HCT116 (cell line): ENCODE measurements around the gene FKBP10. TPM values are rescaled to one million over a fixed set of nuclear protein-coding genes. Genes with fewer than 3 reads are reported as not detected.

Experiments
- ATAC-seq: fragments of 200-7000 bp; cut with Tn5 transposase; 2 replicates; pipeline ENCODE4 v1.9.1; 2020; ENCODE audit warnings: mild to moderate bottlenecking, moderate library complexity
- BruUV-seq: library from RNA; stranded (reverse); fragments of 400-500 nt; replicated peaks from 2 replicates; lab custom pipeline; 2021; lab: Mats Ljungman, UMichigan
- CTCF ChIA-PET: fragments of 300-600 bp; sonication (Branson Sonifier 250); formaldehyde crosslinking; loops from one replicate; lab custom pipeline; 2021; ENCODE audit warnings: antibody characterized with exemption; lab: Charles Lee
- POLR2A ChIA-PET: fragments of 300-600, 350-600 bp; sonication (Branson Sonifier 250); formaldehyde crosslinking; loops from one replicate; lab custom pipeline; 2021; ENCODE audit warnings: antibody characterized with exemption; lab: Charles Lee
- RAD21 ChIA-PET, 2 experiments: fragments of 300-600 bp; sonication (Branson Sonifier 250); formaldehyde crosslinking; loops; one replicate each; lab custom pipeline; 2023; ENCODE audit warnings: low total read pairs in 2 of 2; ENCODE audit not compliant: uncharacterized antibody in 2 of 2, unreplicated experiment in 2 of 2, low non-redundant PET in 1 of 2; lab: Charles Lee
- DNase-seq: peaks from one replicate; pipeline ENCODE4 v3.0.0-alpha.2; 2010; ENCODE audit warnings: low read depth, low spot score
- H2AFZ ChIP-seq: fragments of 200-600 bp; shearing (Covaris generic), sonication (generic); 2 replicates; pipeline ENCODE4 v1.6.1; 2017; ENCODE audit warnings: low read depth, mixed run types, mixed read lengths, antibody characterized with exemption, low read length; ENCODE audit not compliant: poor library complexity, severe bottlenecking
- H3K27ac ChIP-seq: 2 replicates; pipeline ENCODE4 v1.5.1; 2012; ENCODE audit warnings: low read depth, low read length
- H3K27me3 ChIP-seq: fragments of 200-600 bp; sonication (generic); 2 replicates; pipeline ENCODE4 v1.6.1; 2016; ENCODE audit warnings: mixed run types, low read length, mixed read lengths; ENCODE audit not compliant: insufficient read depth
- H3K36me3 ChIP-seq, 2 experiments: fragments of 200-500 bp in 1 of 2; fragments of 200-600 bp in 1 of 2; sonication (Bioruptor generic) in 1 of 2; sonication (generic) in 1 of 2; 2 replicates each; pipeline versions ENCODE4 v1.5.1 to v1.6.1; 2014 to 2016; ENCODE audit warnings: low read length in 2 of 2, inconsistent platforms in 1 of 2, mixed read lengths in 1 of 2, mixed run types in 1 of 2; ENCODE audit not compliant: insufficient read depth in 2 of 2, control insufficient read depth in 1 of 2
- H3K4me1 ChIP-seq, 2 experiments: fragments of 200-600 bp in 1 of 2; sonication (generic) in 1 of 2; 2 replicates each; pipeline versions ENCODE4 v1.5.1 to v1.6.1; 2012 to 2017; ENCODE audit warnings: low read length in 2 of 2, inconsistent platforms in 1 of 2, mild to moderate bottlenecking in 1 of 2, mixed read lengths in 1 of 2, mixed run types in 1 of 2, moderate library complexity in 1 of 2; ENCODE audit not compliant: insufficient read depth in 2 of 2, control insufficient read depth in 1 of 2
- H3K4me2 ChIP-seq: fragments of 200-600 bp; sonication (generic); 2 replicates; pipeline ENCODE4 v1.6.1; 2017; ENCODE audit warnings: mixed run types, low read length, mixed read lengths
- H3K4me3 ChIP-seq, 2 experiments: fragments of 200-600 bp in 1 of 2; sonication (generic) in 1 of 2; replicated peaks in 1 of 2; 2 replicates each; pipeline ENCODE4 v1.5.1; 2011 to 2016; ENCODE audit warnings: low read length in 2 of 2, control low read depth in 1 of 2, low read depth in 1 of 2, mild to moderate bottlenecking in 1 of 2, mixed read lengths in 1 of 2, mixed run types in 1 of 2
- H3K79me2 ChIP-seq: fragments of 200-600 bp; sonication (generic); 2 replicates; pipeline ENCODE4 v1.6.1; 2017; ENCODE audit warnings: mild to moderate bottlenecking, mixed run types, low read length, moderate library complexity, mixed read lengths; ENCODE audit not compliant: insufficient read depth
- H3K9ac ChIP-seq: fragments of 200-600 bp; sonication (generic); 2 replicates; pipeline ENCODE4 v1.6.1; 2016; ENCODE audit warnings: low read length, mixed read lengths
- H3K9me2 ChIP-seq: fragments of 200-600 bp; sonication (generic), shearing (Covaris generic); 2 replicates; pipeline ENCODE4 v1.6.1; 2017; ENCODE audit warnings: mixed run types, mild to moderate bottlenecking, moderate library complexity; ENCODE audit not compliant: insufficient read depth
- H3K9me3 ChIP-seq, 2 experiments: fragments of 200-500 bp in 1 of 2; fragments of 200-600 bp in 1 of 2; sonication (Bioruptor generic) in 1 of 2; sonication (generic) in 1 of 2; 2 replicates each; pipeline ENCODE4 v1.6.1; 2014 to 2017; ENCODE audit warnings: low read length in 2 of 2, mixed read lengths in 2 of 2, inconsistent platforms in 1 of 2, low read depth in 1 of 2, mild to moderate bottlenecking in 1 of 2, mixed run types in 1 of 2, moderate library complexity in 1 of 2; ENCODE audit not compliant: control insufficient read depth in 1 of 2, insufficient read depth in 1 of 2
- H4K20me1 ChIP-seq: fragments of 200-600 bp; sonication (generic), shearing (Covaris generic); 2 replicates; pipeline ENCODE4 v1.6.1; 2017; ENCODE audit warnings: mixed run types, mild to moderate bottlenecking, moderate library complexity; ENCODE audit not compliant: insufficient read depth
- EGR1 ChIP-seq: IDR thresholded peaks from 2 replicates; pipeline ENCODE4 v1.6.1; 2012; ENCODE audit warnings: low read depth
- EZH2phosphoT487 ChIP-seq: fragments of 200-600 bp; IDR thresholded peaks from 2 replicates; pipeline ENCODE4 v1.6.1; 2018; ENCODE audit warnings: antibody characterized with exemption, borderline replicate concordance
- FOSL1 ChIP-seq: IDR thresholded peaks from 2 replicates; pipeline ENCODE4 v1.6.1; 2012; ENCODE audit warnings: low read depth
- POLR2AphosphoS5 ChIP-seq: IDR thresholded peaks from 2 replicates; pipeline ENCODE4 v1.6.1; 2011; ENCODE audit warnings: mild to moderate bottlenecking, low read depth, low read length, moderate library complexity
- RAD21 ChIP-seq: IDR thresholded peaks from 2 replicates; pipeline ENCODE4 v1.6.1; 2012; ENCODE audit warnings: low read depth, mild to moderate bottlenecking
- SIN3A ChIP-seq: IDR thresholded peaks from 2 replicates; pipeline ENCODE4 v1.6.1; 2012; ENCODE audit warnings: low read depth
- SRF ChIP-seq: IDR thresholded peaks from 2 replicates; pipeline ENCODE4 v1.6.1; 2012; ENCODE audit warnings: low read depth
- TCF7L2 ChIP-seq: IDR thresholded peaks from 2 replicates; pipeline ENCODE4 v1.7.0; 2011; ENCODE audit warnings: borderline replicate concordance, inconsistent platforms; ENCODE audit not compliant: insufficient read depth, insufficient read length; ENCODE audit errors: extremely low read depth
- YY1 ChIP-seq: IDR thresholded peaks from 2 replicates; pipeline ENCODE4 v1.6.1; 2011; ENCODE audit warnings: low read length, low read depth, moderate library complexity, mild to moderate bottlenecking; ENCODE audit not compliant: insufficient replicate concordance; ENCODE audit errors: extremely low read depth
- ZNF274 ChIP-seq: fragments of 200-500 bp; sonication (Bioruptor generic); IDR thresholded peaks from 2 replicates; pipeline ENCODE4 v1.6.1; 2014; ENCODE audit warnings: mild to moderate bottlenecking, low read depth, low read length, inconsistent platforms
- intact Hi-C: fragments of 100-400 bp; cut with micrococcal nuclease; formaldehyde crosslinking; loops from 2 replicates; pipeline ENCODE4 v1.10.0; 2022
- total RNA-seq: library from RNA; stranded (reverse); gene quantifications from one replicate; pipeline ENCODE4 v1.2.1, GENCODE V29; 2021; ENCODE audit not compliant: unreplicated experiment
- TF ChIP-seq, protein P1 (sequence below), 3 experiments: fragments of 200-600 bp in 1 of 3; sonication (generic) in 1 of 3; IDR thresholded peaks in 2 of 3; conservative IDR thresholded peaks in 1 of 3; 2 replicates each; pipeline ENCODE4 v1.5.1; 2012 to 2017; ENCODE audit warnings: low read depth in 2 of 3, low read length in 2 of 3, antibody characterized with exemption in 1 of 3, borderline replicate concordance in 1 of 3, control low read depth in 1 of 3, mild to moderate bottlenecking in 1 of 3, mixed read lengths in 1 of 3, mixed run types in 1 of 3, moderate library complexity in 1 of 3; ENCODE audit not compliant: insufficient read depth in 1 of 3
- TF ChIP-seq, protein P2 (sequence below): IDR thresholded peaks from 2 replicates; pipeline ENCODE4 v1.6.1; 2011; ENCODE audit warnings: mild to moderate bottlenecking, low read length, moderate library complexity; ENCODE audit not compliant: insufficient replicate concordance; ENCODE audit errors: extremely low read depth
- TF ChIP-seq, protein P3 (sequence below): IDR thresholded peaks from 2 replicates; pipeline ENCODE4 v1.6.1; 2012; ENCODE audit warnings: low read depth
- TF ChIP-seq, protein P4 (sequence below): IDR thresholded peaks from 2 replicates; pipeline ENCODE4 v1.6.1; 2012

The FKBP10 gene
- total RNA-seq, 1 experiment from 2014 or later = 78.5 TPM

DNA sequence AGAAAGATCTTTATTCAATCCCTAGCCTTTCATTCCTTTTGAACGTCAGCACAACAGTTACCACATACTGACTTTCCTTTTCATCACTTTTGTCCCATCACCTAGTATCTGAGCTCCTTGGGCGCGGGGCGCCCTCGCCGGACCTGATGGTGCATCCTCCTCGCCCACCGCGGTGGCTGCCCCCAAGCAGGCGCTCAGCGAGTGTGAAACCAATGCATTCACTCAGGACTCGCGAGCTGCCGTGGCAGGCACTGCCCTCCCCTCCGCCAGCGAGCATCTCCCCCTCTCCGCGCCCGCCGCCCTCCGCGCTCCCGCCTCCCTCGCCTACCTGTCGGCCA is 51.7 kb downstream of the FKBP10 start:
- ChIA-PET POLR2A (interaction anchor here (0.7 to 1.3 kb wide), 2 partner anchors 16 to 86 kb away, joined by 3 to 5 read pairs; no protein-coding TSS in a partner anchor), CTCF (interaction anchor here (0.6 kb wide), 1 partner anchor 142 kb away, joined by 5 read pairs; no protein-coding TSS in a partner anchor), RAD21 (no interaction called here)
- intact Hi-C loops = no loop called here
- H3K4me3 ChIP-seq = peak overlapping the region; percentile 95 to 100
- TF ChIP-seq, protein P1, sequence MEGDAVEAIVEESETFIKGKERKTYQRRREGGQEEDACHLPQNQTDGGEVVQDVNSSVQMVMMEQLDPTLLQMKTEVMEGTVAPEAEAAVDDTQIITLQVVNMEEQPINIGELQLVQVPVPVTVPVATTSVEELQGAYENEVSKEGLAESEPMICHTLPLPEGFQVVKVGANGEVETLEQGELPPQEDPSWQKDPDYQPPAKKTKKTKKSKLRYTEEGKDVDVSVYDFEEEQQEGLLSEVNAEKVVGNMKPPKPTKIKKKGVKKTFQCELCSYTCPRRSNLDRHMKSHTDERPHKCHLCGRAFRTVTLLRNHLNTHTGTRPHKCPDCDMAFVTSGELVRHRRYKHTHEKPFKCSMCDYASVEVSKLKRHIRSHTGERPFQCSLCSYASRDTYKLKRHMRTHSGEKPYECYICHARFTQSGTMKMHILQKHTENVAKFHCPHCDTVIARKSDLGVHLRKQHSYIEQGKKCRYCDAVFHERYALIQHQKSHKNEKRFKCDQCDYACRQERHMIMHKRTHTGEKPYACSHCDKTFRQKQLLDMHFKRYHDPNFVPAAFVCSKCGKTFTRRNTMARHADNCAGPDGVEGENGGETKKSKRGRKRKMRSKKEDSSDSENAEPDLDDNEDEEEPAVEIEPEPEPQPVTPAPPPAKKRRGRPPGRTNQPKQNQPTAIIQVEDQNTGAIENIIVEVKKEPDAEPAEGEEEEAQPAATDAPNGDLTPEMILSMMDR (IDR thresholded peaks at IDR 0.05 in 2 of 3, conservative IDR thresholded peaks at IDR 0.05 in 1 of 3; ENCODE audit: borderline replicate concordance in 1 of 3, insufficient read depth in 1 of 3, low read depth in 2 of 3, low read length in 2 of 3) = no peak
- TF ChIP-seq SIN3A = no peak
- no peak for TF ChIP-seq EGR1
- TF ChIP-seq, protein P2, sequence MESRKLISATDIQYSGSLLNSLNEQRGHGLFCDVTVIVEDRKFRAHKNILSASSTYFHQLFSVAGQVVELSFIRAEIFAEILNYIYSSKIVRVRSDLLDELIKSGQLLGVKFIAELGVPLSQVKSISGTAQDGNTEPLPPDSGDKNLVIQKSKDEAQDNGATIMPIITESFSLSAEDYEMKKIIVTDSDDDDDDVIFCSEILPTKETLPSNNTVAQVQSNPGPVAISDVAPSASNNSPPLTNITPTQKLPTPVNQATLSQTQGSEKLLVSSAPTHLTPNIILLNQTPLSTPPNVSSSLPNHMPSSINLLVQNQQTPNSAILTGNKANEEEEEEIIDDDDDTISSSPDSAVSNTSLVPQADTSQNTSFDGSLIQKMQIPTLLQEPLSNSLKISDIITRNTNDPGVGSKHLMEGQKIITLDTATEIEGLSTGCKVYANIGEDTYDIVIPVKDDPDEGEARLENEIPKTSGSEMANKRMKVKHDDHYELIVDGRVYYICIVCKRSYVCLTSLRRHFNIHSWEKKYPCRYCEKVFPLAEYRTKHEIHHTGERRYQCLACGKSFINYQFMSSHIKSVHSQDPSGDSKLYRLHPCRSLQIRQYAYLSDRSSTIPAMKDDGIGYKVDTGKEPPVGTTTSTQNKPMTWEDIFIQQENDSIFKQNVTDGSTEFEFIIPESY = no peak
- TF ChIP-seq FOSL1 = no peak
- TF ChIP-seq, protein P3, sequence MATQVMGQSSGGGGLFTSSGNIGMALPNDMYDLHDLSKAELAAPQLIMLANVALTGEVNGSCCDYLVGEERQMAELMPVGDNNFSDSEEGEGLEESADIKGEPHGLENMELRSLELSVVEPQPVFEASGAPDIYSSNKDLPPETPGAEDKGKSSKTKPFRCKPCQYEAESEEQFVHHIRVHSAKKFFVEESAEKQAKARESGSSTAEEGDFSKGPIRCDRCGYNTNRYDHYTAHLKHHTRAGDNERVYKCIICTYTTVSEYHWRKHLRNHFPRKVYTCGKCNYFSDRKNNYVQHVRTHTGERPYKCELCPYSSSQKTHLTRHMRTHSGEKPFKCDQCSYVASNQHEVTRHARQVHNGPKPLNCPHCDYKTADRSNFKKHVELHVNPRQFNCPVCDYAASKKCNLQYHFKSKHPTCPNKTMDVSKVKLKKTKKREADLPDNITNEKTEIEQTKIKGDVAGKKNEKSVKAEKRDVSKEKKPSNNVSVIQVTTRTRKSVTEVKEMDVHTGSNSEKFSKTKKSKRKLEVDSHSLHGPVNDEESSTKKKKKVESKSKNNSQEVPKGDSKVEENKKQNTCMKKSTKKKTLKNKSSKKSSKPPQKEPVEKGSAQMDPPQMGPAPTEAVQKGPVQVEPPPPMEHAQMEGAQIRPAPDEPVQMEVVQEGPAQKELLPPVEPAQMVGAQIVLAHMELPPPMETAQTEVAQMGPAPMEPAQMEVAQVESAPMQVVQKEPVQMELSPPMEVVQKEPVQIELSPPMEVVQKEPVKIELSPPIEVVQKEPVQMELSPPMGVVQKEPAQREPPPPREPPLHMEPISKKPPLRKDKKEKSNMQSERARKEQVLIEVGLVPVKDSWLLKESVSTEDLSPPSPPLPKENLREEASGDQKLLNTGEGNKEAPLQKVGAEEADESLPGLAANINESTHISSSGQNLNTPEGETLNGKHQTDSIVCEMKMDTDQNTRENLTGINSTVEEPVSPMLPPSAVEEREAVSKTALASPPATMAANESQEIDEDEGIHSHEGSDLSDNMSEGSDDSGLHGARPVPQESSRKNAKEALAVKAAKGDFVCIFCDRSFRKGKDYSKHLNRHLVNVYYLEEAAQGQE = no peak
- no peak for TF ChIP-seq YY1
- TF ChIP-seq RAD21 = no peak
- no peak for TF ChIP-seq POLR2AphosphoS5
- TF ChIP-seq ZNF274 = no peak
- TF ChIP-seq EZH2phosphoT487 = no peak
- TF ChIP-seq SRF = no peak
- TF ChIP-seq, protein P4, sequence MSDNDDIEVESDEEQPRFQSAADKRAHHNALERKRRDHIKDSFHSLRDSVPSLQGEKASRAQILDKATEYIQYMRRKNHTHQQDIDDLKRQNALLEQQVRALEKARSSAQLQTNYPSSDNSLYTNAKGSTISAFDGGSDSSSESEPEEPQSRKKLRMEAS = no peak; the same call in 1 of the 2 replicates
- TF ChIP-seq TCF7L2 = no peak
- peaks cover 9 to 18% of the 10 kb centered on the region in 2 experiments; a peak in 3 of 4 replicates for H3K4me1 ChIP-seq
- no peaks in the 10 kb centered on the region for H3K9me3 ChIP-seq
- DNase-seq = no peak
- peak overlapping the region; percentile 99 for H3K9ac ChIP-seq
- no peaks in the 10 kb centered on the region for H3K27me3 ChIP-seq
- no peak overlapping the region for H2AFZ ChIP-seq
- ATAC-seq = no peak
- no TSS peak for BruUV-seq
- peaks cover 12 to 15% of the 10 kb centered on the region in 2 experiments for H3K36me3 ChIP-seq
- peak overlapping the region; percentile 78 for H3K27ac ChIP-seq
- H3K9me2 ChIP-seq = no peaks in the 10 kb centered on the region
- peak overlapping the region; percentile 97 for H3K4me2 ChIP-seq
- H3K79me2 ChIP-seq = peaks cover 54% of the 10 kb centered on the region
- no peaks in the 10 kb centered on the region for H4K20me1 ChIP-seq
